ENCODE results near the gene SEMA6A.

SEMA6A gene

DNA sequence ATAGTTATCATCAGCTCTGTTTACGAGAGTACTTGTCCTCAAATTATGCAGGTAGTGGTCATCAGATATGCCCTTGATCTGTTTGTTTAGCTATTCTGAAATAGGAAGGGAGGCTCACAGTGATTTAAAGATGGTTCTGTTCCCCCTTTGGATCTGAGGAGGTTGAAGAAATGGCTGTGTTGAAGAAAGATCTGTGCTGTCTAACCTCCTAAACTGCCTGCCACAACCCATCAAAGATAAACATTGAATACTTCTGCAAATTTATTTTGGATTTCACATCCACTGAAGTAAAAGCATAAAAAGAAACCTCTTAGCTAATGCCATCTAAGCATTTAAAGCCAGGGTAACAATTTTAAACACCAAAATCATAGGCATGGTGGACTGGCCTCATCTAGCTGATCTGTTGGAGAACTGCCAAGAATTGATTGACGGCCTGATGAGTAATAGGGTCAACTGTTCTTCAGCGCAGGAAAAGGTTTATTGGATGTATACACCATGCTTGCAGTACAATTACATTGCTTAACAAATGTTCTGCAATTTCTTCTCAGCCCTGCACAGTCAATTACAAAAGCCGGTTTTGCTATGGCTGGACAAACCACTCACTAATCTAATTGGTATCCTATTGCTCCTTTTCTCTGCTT is 97.6 kb downstream of the SEMA6A start:
- H3K4me3 ChIP-seq (ENCODE audit: low read depth, low read length) = no peak overlapping the region
- no peak for DNase-seq (ENCODE audit: low read depth)

DNA sequence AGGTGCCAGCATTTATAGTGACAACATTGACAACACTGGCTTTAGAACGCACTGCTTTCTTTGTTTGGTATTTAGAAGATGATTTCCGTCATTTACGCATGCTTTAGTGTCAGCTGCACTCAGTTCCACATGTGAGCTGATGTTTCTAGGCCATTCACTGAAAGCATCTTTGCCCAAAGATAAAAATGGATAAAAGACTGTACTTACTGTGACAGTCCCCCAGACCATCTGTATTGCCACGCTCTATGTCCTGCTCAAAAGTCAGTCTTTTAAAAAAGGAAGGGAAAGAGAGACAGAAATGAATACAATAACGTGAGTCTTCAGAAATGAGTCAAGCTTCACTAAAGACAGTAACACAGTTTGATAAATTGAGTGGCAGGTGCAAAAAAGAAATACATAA is 99.3 kb downstream of the SEMA6A start:
- no peak overlapping the region for H3K4me3 ChIP-seq (ENCODE audit: low read depth, low read length)
- DNase-seq (ENCODE audit: low read depth) = no peak

DNA sequence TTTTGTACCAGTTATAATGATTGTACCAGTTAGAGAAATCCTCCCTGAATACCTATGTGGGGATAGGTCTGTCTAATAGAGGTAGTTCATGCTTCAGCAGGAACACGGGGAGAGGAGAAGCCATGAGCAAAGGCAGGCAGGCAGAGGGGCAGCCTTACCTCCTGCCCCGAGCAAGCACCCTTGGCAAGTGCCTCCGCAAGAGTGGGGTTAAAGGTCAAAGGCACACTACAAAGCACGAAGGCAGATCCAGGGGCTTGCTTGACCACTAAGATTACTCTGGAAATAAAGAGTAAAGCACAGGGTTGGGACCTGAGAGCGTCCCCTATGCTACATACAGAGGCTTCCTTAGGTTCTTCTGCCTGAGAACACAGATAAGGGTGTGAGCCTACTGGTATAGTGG is 100.9 kb downstream of the SEMA6A start:
- DNase-seq (ENCODE audit: low read depth) = no peak
- no peak overlapping the region for H3K4me3 ChIP-seq (ENCODE audit: low read depth, low read length)

DNA sequence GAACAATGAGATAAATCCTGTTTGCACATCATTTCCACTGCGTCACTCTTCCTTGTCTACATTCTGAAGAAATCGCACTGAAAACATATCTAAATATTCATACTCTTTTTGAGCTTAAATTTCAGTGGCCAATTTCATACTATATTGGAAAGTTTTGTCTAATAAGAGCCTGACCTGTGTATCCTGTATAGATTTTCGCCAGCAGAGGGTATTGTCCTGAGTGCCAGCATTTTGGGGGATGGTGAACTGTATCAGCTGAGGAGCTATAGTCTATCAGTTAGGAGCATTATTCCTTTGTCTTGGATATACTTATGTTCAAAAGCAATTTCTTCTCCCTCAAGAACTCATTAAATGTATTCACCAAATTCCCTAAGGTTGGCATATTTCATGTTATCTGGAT is 102.3 kb downstream of the SEMA6A start:
- no peak for DNase-seq (ENCODE audit: low read depth)
- no peak overlapping the region for H3K4me3 ChIP-seq (ENCODE audit: low read depth, low read length)

DNA sequence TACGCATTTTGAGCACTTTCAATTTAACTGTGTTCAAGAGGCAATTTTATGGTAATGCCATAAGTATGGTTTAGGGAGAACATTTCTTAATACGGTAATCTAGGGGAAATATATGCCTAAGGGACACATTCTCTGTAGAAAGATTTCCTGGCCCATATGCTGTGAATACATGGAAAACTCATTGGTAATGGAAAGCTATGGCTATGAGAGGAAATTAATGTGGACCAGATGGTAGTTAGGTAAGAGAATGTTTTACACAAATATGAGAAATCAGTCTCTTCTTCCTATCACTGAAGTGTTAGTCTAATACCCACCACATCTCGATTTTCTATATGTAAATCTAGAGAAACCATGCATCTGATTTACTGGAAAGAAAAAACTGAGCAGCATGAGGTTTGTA is 105.0 kb downstream of the SEMA6A start:
- DNase-seq (ENCODE audit: low read depth) = no peak

DNA sequence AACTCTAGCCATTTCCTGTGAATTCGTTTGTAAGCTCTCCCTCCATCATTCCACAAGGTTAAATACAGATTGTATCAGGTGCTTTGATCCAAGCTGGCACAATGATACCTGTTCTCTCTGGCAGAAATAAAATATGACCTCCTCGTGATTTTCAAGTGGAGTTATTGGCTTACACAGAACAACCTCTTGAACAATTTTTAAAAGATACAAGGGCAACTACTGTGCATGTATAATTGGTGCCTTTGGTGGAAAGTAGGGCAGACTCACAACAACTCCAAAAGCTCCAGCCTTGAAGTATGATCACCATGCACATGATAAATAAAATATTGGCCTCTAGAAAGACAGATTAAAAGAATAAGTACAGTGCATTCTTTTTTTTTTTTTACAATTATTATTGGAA is 106.0 kb downstream of the SEMA6A start:
- no peak for DNase-seq (ENCODE audit: low read depth)
- H3K4me3 ChIP-seq (ENCODE audit: low read depth, low read length) = no peak overlapping the region

More for the DNA sequence above, 105.0 kb downstream of the SEMA6A start:
- H3K4me3 ChIP-seq (ENCODE audit: low read depth, low read length) = no peak overlapping the region

DNA sequence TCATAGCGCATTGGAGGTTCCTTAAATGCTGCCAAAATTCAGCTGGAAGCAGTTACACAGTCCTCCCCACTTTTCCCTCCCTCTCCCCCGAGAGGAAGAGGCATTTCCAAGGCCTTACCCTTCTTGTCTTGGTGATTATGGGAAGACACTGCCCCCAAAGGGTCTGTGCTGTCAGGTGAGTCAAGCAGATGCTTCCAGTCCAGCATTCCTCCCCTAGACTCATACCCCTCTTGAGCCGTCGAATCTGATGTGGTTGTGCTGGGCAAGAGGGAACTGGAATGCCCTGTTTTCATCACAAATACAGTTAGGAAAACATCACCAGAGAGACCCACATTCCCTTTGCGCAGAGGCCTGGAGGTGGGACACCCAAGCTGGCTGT is 107.2 kb downstream of the SEMA6A start:
- DNase-seq (ENCODE audit: low read depth) = no peak
- no peak overlapping the region for H3K4me3 ChIP-seq (ENCODE audit: low read depth, low read length)

DNA sequence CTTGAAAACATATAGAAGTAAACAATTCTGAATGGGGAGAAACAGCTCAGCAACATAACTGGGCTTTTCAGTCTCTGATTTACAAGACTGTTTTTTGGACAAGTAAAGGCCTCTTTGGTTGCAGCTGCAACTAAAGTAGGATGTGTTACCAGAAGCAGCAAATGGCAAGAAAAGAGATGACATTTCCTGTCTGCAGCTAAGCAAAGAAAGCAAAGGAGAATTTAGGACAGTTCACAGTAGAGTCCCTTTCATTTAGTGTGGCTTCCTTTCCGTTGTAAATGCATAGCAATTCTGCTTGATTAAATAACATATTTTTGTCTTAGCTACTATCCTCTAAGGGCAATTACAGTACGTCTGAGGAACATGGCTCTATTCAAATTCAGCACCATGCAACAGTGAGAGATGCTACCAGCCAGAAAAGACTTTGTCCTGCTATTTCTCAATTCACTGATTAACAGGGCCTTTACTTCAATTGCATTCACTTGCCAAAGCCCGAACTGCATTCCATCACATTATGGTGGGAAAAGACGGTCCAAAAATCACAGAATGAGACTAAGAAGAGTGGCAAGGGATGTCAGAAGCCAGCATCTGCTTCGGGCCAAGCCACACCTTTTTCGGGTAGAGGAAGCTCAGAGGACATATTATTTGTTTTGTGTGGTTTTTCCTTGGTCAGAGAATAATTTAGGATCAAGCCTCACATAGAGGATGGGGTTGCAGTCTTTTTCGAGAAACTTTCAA is 107.7 kb downstream of the SEMA6A start:
- no peak for DNase-seq (ENCODE audit: low read depth)

DNA sequence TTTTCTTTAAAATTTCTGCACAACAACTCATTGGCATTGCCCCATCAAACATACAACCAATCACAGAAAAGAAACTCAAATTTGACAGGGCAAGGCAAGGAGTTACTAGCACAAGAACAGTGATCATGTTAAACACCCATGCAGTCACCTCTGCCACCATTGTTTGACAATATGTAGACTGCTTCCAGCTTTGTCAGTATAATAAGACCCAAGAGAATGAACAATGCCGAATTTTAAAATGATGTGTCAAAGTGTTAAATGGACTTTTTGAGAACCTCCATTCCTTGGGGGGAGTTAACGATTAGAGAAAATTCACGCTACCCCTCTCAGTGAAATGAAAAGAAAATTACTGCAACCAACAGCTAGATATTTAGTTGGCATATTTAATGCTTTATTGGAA is 109.2 kb downstream of the SEMA6A start:
- H3K4me3 ChIP-seq (ENCODE audit: low read depth, low read length) = no peak overlapping the region
- DNase-seq (ENCODE audit: low read depth) = no peak

More for the DNA sequence above, 107.7 kb downstream of the SEMA6A start:
- H3K4me3 ChIP-seq (ENCODE audit: low read depth, low read length) = no peak overlapping the region

DNA sequence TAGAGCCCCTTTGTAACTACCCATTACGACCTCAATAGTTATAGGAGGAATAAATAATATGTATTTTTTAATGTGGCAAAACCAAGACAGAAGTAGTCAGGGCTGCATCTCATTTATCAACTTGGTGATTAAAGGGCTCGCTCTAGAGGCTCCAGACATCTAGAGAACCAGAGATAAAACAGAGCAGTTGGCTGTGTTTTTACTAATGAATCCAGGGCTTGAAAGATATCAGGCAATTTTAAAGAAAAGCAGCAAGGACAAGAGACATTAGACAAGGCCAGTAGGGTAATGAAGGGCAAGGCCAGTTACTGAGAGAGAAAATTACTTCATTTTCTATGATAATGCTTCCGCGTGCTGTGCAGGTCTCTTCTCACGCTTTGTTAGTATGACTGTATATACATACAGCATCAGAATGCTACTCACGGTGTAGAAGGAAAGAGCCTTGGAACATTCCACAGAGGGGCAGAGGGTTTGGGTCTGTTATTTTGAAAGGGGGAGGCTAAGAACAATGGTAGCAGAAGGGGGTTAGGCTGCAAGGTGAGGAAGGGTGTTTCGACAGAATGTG is 110.4 kb downstream of the SEMA6A start:
- DNase-seq (ENCODE audit: low read depth) = no peak

DNA sequence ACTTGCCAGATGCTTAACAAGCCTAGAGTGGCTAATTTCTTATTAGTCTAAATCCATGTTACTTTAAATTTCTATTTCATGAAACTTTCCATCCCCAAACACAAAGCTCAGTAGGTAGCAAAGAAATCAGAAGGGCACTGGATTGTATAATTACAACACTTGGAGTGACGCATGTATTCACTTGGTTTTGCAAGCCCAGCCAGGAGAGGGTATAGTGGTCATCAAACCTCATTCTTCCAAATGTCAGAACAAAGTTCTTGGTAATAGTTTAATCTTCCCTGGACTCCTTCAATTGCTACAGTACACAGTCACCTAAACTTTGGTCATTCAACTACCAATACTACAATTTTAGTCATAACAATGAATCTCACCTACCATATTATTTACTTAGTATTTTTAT is 112.1 kb downstream of the SEMA6A start:
- DNase-seq (ENCODE audit: low read depth) = no peak

More for the DNA sequence above, 110.4 kb downstream of the SEMA6A start:
- H3K4me3 ChIP-seq (ENCODE audit: low read depth, low read length) = no peak overlapping the region

DNA sequence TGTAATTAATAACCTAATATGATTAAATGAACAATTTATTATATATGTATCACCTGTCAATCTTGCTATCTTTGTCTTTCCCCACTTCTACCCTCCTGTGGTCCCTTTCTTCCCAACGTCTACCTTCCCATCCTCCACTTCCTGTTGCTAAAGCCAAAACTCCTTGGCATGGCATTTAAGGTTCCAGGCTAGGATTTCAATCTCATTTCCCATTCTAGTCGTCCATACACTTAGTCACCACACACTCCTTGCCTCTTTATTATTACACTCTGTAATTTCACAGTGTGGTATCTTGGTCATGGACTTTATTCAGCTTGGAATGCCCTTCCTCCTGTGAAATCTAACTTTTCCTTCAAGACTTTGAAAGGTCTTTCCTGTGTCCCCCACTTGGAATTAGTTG is 115.3 kb downstream of the SEMA6A start:
- no peak for DNase-seq (ENCODE audit: low read depth)
- no peak overlapping the region for H3K4me3 ChIP-seq (ENCODE audit: low read depth, low read length)

More for the DNA sequence above, 112.1 kb downstream of the SEMA6A start:
- H3K4me3 ChIP-seq (ENCODE audit: low read depth, low read length) = no peak overlapping the region

DNA sequence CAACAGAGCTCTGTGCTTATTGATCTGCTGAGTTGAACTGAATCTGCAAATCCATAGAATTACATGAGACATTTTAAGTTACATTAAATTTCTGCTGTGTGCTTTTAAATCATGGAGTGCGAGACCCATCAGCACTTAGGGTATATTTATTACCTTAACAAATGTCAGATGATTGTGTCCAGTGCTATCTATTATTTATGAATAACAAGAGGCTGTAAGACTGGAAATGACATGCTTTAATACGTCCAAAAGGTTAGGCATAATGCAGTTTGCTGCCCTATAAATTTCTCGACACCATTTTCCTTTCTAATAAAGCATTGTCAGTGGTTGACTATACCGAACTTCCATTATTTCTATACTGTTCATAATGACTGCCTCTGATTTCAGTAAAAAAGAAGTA is 117.6 kb downstream of the SEMA6A start:
- H3K4me3 ChIP-seq (ENCODE audit: low read depth, low read length) = no peak overlapping the region
- no peak for DNase-seq (ENCODE audit: low read depth)

DNA sequence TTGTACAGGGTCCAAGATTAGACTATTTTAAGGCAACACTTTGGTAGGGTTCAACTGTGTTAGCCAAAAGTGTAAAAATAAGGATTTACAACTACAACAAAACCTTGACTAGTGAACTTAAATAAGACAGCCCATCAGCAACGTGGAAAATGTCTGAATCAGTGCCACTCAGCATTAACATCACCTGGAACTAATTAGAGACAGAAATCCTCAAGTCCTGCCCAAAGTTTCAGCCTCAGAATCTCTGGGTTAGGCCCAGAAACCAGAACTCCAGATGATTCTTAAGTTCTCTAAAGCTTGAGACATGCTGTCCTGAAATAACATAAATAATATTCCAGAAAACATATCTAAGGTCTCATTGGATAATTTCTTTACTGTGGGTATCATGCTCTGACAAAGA is 118.6 kb downstream of the SEMA6A start:
- H3K4me3 ChIP-seq (ENCODE audit: low read depth, low read length) = no peak overlapping the region
- DNase-seq (ENCODE audit: low read depth) = no peak

DNA sequence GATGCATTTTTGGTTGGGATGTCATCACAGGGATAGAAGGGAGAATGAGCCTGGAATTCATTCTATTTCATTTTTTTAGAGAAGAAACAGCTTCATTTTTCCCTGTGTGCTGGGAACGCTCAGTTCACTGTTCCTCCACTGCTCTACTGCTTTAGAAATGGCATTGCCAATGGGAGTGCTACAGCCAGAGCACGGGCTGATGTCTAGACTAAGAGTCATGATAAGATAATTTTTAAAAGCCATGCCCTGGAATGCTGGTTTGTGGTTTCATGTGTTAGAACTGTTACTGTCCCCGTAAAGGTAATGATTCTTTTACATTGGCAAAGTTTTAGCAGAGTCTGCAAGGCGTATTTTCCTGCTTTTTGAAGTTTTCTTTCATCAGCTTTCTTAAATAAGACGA is 119.6 kb downstream of the SEMA6A start:
- H3K4me3 ChIP-seq (ENCODE audit: low read depth, low read length) = no peak overlapping the region
- DNase-seq (ENCODE audit: low read depth) = no peak

DNA sequence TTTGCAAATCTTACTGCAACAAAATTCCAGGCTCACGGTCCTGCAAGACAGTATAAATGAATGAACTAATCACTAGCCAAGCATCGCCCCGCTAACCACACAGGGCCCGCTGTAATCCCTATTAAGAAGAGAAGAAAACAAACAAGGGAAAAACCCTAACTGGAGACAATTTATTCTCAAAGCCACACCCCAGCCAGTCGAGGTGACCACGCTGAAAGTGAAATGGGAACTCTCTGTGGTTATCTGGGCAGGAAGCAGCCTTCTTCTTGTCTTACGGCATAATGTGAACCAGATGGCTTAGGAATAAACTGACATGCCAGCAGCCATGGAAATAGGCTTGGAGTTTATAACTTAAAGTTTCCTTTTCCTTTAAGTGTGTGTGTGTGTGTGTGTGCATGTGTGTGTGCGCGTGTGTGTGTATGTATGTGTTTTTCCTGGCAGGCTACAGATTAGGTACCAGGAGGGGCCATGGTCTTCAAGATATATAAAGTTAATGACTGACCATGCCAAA is 120.2 kb downstream of the SEMA6A start:
- peak; percentile 78 for DNase-seq (ENCODE audit: low read depth)
- H3K4me3 ChIP-seq (ENCODE audit: low read depth, low read length) = no peak overlapping the region

DNA sequence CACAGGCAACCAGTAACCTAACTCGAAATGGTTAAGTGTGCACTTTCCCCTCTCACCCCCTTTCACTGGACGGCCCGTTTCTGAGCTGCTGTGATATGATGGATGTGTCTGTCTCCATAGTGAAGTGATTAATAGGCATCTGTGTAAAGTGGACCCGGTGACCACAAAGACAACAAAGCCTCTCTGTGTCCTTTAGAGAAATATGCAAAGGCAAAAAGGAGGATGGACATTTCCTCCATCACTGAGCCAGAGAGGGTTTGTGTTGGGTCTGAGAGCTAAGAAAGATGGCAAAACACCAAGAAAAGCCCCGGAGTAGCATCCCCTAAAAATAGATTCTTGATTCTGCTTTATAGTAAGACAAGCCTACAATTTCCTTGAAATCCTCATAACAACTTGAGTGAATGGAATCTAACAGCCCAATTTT is 120.6 kb downstream of the SEMA6A start:
- no peak overlapping the region for H3K4me3 ChIP-seq (ENCODE audit: low read depth, low read length)
- DNase-seq (ENCODE audit: low read depth) = no peak

DNA sequence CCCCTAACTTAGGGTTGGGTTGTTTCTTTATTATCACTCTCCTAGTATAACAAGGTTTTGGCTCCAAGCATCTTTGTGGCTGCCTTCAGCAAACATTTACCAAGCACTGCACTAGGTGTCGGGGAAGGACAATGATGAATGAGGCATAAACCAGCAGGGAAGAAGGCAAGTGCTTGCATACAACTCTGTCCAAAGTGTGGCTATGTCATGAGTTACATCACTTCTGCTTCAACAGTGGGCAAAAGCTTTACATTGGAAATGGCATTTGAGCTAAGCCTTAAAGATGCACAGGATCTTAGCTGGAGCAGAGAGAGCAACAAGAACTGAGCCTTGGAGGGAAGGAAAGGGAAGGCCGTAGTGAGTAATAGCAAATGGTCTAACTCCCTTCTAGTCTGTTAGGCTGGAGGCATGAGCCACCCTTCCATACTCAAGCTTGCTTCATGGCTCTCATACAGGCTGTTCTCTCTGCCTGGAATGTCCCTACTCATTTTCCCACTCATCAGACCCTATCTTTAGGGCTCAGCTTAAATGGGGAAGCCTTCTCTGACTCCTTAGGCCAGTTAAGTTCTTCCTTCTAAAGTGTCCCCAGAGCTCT is 121.8 kb downstream of the SEMA6A start:
- no peak overlapping the region for H3K4me3 ChIP-seq (ENCODE audit: low read depth, low read length)
- DNase-seq (ENCODE audit: low read depth) = no peak

DNA sequence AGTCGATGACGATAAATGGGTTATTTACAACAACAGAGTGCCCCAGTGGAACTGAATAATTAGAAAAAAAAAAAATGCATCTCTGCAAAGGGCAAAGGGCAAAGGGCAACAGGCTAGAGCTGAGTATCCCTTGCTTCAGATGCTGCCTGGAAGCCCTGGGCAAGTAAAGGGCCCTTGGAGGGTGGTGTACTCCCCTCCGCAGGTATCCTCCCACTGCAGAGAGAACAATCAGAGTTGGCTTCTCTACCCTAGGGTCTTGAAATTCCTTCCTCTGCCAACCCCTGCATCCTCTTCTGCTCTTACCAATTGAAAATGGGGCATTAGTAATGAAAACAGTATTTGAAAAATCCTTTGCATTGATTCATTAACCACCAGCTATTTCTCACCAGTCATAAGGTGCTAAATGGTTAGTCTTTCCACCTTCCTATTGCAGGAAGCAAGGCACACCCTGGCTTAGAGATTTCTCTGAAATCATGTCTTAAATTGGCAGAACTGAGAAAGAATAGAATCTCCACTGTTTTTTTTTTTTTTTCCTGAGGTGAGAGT is 122.6 kb downstream of the SEMA6A start:
- no peak overlapping the region for H3K4me3 ChIP-seq (ENCODE audit: low read depth, low read length)
- no peak for DNase-seq (ENCODE audit: low read depth)

DNA sequence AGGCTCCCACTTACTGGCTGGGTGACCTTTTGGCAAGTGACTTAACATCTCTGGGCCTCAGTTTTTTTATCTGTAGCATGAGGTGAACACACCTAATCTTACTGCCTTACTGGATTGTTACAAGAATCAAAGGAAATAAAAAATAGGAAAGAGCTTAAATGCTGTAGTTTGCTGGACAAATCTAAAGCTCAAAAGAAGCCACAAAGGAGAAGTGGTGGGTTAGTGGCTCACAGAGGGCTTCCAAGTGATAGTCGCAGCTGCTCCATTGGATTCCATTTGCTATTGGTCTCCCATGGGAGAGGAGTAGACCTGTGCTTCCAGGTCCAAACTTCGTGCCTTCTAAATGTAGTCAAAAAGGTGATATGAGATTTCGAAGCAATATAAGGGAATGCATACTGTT is 123.6 kb downstream of the SEMA6A start:
- H3K4me3 ChIP-seq (ENCODE audit: low read depth, low read length) = no peak overlapping the region
- DNase-seq (ENCODE audit: low read depth) = no peak

Measured in skeletal muscle cell (primary cell).